AG08396 (cell line): ENCODE results near the gene PREX1.

Experiments
- DNase-seq: peaks from one replicate; pipeline ENCODE4 v3.0.0; 2012; ENCODE audit warnings: low spot score, mixed read lengths

The PREX1 gene

GRCh38 chr20:48717680-48718223 is 110.0 kb downstream of the PREX1 start:
- no peak for DNase-seq

- DNase-seq = no peak
These were observed 110.6 kb downstream of the PREX1 start for GRCh38 chr20:48717095-48717672.

- no peak for DNase-seq
These were observed 111.3 kb downstream of the PREX1 start for GRCh38 chr20:48716541-48716940.

- no peak for DNase-seq
These were observed 111.7 kb downstream of the PREX1 start for GRCh38 chr20:48716086-48716485.

GRCh38 chr20:48714764-48715163 is 113.0 kb downstream of the PREX1 start:
- no peak for DNase-seq

GRCh38 chr20:48711696-48712464 is 115.9 kb downstream of the PREX1 start:
- DNase-seq = no peak

- no peak for DNase-seq
These were observed 116.8 kb downstream of the PREX1 start for GRCh38 chr20:48711044-48711428.

- DNase-seq = no peak
These were observed 117.3 kb downstream of the PREX1 start for GRCh38 chr20:48710341-48711043.

- DNase-seq = no peak
These were observed 118.1 kb downstream of the PREX1 start for GRCh38 chr20:48709744-48710143.

- no peak for DNase-seq
These were observed 118.6 kb downstream of the PREX1 start for GRCh38 chr20:48709058-48709691.

GRCh38 chr20:48708630-48709029 is 119.2 kb downstream of the PREX1 start:
- no peak for DNase-seq

GRCh38 chr20:48708116-48708515 is 119.7 kb downstream of the PREX1 start:
- no peak for DNase-seq

GRCh38 chr20:48706710-48707365 is 121.0 kb downstream of the PREX1 start:
- DNase-seq = no peak

GRCh38 chr20:48706116-48706656 is 121.6 kb downstream of the PREX1 start:
- no peak for DNase-seq

- DNase-seq = no peak
These were observed 122.3 kb downstream of the PREX1 start for GRCh38 chr20:48705240-48706115.

- no peak for DNase-seq
These were observed 123.0 kb downstream of the PREX1 start for GRCh38 chr20:48704761-48705160.

- no peak for DNase-seq
These were observed 124.1 kb downstream of the PREX1 start for GRCh38 chr20:48703511-48704219.

GRCh38 chr20:48703107-48703506 is 124.7 kb downstream of the PREX1 start:
- no peak for DNase-seq

- DNase-seq = no peak
These were observed 125.3 kb downstream of the PREX1 start for GRCh38 chr20:48702455-48702913.

- DNase-seq = no peak
These were observed 126.1 kb downstream of the PREX1 start for GRCh38 chr20:48701702-48702101.
